HPDE6-E6E7 (cell line): ENCODE data around the gene RAD51B.

Source experiments
- DNase-seq: peaks from one replicate; pipeline ENCODE4 v3.0.0; 2011; ENCODE audit warnings: missing footprints; ENCODE audit errors: extremely low spot score

RAD51B gene

DNA sequence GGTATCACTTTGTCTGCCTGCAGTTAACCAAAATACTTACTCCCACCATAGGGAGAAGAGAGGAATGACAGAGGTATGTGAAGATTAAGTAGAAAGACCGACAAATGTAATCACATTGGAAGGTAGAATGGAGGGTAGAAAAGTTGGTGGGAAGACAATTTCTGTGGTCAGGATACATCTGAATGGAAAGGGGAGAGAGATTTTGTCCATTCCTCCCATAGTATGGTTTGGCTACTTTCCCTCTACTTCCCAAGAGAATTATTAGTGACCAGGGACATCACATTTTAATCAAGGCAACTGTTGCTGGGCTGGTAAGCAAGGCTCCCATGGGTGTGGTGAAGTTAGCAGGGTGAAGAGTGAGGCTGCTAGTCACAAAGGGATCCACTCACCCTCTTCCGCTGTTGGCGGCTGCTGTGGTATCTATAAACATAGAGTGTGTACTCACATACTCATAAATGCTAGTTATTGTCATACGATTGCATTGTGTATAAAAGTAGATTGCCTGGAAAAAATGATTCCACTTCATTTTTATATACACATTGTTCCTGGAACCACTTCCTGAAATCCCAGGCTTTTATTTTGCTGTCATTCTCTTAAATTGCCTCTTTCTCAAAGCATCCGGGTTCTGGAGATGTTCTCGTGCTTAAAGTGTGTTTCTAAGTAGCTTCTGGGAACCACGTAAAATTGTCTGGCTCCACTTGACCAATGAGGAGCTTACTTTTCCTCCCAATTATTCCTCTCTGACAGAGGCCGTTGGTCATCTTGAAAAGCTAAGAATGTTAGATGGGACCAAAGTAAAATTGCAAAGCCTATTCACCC, 560.1 kb downstream of the RAD51B start:
- DNase-seq, result no peak

DNA sequence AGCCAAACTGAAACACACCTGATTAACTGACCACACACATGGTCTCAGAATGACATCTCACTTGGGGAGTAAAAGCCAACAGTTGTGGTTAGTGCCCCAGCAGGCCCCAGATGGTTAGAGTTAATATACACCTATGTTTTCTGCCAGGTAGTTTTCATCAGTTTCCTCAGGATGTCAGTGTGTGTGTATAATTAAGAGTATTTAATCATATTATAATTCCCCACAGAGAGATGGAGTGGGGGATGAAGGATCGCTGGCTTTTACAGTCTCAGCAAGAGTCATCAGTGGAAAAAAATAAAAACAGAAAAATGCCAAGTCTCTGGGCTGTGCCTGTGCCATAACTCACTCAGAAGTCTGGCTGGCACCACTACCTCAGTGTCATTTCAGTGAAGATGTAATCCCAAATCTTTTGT, 560.8 kb downstream of the RAD51B start:
- DNase-seq, result no peak

DNA sequence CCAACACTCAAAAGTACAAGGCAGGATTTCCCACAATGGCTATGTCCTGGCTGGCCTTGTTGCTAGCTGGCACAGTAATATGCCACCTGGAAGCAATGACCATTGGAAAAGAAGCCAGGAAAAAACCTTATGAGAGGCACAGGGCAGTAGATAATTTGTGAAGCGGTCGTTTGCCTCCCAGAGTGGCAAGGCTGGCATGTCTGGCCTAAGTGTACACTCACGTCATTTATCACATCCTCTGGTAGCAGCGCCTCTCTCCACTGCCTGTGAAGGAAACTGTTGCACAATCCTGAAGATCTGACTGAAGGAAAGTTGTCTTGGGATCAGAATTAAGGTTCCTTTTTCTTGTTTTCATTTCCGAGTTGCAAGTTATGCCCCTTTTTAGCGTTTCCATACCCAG, 564.8 kb downstream of the RAD51B start:
- no peak for DNase-seq

DNA sequence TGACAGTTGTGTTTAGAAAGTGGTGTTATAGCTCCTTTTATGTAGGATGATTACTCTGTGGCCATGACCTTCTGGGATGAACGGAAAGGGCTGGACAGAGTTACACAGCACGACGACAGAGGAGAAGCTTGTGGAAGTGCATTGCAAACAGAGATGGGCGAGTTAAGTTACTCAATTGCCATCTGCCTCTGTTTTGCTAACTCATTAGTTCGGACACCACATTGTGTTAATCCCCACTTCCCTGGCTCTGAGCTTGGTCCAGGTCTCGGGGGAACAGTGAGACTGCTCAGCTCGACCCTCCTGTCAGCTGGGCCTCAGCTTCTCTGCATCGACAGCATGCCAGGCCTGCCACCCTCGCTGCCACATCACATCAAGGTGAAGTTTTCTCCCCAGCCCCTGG, 565.3 kb downstream of the RAD51B start:
- DNase-seq, result no peak

DNA sequence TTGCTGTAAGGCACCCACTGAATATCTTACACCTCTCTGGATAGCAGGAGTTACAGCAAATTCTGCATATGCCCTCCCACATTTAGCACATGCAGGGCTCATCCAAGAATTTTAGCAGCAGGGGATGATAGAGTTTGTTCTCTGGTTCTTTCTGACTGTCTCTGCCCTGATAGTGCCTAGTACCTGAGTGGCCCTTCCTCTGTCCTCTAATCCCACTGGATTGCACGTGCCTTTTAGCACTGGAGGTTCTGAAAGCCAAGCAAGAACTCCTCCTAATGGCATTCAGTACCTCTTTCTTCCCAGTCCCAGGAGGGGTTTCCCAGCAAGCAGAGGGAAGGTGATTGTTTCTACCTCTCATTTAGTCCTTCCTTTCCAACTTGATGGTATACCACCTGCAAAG, 566.9 kb downstream of the RAD51B start:
- DNase-seq, result no peak

DNA sequence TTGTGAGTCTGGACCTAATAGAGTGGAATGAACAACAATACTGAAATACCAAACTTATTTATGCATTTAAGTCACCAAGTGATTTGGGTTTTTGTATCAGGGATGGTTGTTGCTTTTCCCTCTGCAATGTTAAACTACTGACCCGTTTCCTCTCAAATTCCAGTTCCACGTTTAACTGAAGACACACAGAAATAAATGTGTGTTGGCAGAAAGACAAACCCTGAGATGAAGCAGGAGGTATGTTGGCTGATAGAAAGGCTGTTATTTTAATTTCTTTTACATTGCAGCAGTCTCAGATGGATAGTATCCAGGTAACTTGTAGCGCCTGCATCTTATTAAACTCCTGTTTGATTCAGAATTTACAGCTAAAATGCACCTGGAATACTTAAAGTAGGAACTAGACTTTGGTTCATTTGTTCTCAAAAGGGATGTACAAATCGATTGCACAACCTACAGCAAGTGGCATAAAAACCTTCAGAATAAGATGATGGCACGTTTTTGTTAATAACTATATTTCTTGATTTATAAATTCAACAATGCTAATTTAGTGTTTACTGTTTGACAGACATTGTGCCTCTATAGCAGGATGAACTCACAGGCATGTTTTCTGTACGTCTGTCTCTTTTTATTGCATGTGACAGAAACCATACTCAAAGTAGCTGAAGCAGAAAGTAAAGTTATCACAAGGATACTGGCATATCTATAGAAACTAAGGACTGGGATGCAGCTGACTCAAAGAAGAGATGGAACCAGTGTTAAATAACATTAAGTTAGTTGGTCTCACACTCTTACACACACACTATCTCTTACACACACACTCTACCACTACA, 567.6 kb downstream of the RAD51B start:
- DNase-seq, result no peak

DNA sequence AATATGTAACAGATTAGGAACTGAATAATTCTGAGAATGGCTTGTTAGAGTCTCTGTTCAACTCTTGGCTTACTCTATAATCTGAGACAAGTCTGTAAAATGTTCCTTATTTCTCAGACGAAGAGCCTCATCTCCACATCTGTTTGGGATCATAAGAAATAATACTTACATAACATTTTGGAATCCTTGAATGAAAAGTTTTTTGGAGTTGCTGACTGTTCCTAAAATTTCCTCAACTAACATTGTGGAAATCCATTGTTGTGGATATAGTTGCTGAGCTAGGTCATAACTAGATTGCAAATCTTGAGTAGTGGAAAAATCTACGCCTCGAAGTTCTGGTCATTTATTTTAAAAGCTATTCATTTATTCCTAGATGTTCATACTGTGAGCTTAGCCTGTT, 570.4 kb downstream of the RAD51B start:
- DNase-seq, result no peak

DNA sequence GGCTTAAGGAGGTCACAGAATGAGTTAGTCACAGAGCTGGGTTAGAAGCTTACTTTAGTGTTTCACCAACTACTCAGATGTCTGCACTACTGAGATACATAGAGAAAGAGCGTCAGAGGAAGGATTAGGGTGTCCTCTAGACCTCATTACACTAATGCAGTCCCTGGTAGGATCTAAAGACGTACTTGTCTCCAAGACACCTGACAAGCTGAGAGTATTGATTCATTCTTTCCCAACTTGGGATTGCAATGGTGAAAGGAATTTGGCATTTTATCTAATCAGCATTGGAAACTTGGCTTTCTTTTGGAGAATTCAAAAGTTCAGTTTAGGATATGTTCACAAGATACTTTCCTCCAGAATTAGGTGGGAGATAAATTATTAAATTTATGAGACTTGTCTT, 571.2 kb downstream of the RAD51B start:
- no peak for DNase-seq

DNA sequence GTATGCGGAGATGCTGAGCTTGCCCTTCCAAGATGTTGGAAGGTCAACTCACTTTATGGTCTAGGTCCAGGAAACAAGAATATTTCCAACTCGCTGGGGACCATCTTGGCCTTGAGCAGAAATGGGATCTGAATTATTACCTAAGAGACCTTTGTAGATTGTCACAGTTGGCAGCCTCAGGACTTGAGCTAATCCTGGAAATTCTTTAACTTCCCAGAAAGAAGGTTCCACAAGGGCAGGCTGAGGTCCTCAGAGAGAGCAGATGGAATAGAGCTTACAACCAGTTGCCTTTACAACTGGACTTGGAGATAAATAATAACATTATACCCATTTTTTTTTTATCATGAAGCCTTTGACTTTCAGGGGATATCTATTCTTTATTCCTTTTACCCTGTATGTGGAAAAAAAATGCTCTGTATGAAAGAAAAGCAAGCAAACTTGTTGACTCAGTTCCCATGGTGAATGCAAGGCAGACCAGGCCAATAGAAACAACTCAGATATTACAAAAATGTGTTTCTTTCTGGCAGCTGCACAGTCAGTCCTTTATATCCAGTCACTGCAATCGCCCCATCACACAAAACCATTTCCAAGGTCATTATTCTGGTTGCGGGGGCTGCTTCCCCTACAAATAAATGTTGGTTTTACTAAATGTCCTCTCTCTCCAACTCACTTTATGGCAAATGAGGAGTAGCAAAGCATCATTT, 571.9 kb downstream of the RAD51B start:
- no peak for DNase-seq

DNA sequence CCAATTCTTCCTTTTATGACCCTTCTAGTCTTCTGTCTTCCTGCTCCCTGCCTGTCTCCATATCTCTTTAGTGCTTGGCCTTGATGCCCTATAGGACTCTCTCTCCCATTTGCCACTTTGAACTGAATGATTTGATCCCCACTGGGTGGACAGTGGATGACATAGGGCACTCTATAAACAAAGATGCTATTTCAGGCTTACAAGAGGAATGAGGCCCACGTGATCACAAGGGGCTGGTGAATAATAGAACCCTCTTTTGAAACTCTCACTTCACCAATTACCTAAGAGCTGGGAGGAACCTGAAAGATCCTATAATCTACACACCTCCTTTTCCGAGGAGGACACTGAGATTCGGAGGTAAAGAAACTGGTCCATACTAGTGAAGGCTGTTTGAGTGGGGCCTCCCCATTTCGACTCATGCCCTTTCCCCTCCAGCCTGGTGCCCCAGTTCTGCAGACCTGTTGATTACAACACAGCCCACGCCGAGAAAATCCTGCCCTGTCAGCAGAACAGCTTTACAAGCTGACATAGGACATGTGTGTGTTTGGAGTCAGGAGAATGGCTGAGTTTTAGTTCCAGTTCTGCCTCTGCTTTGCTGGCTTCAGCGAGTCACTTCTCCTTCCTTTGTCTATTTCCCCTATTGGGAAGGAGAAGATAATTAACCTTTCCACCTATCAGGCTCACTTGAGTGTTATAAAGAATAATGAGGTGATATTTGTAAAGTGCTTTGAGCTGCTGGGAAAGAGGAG, 573.0 kb downstream of the RAD51B start:
- no peak for DNase-seq

DNA sequence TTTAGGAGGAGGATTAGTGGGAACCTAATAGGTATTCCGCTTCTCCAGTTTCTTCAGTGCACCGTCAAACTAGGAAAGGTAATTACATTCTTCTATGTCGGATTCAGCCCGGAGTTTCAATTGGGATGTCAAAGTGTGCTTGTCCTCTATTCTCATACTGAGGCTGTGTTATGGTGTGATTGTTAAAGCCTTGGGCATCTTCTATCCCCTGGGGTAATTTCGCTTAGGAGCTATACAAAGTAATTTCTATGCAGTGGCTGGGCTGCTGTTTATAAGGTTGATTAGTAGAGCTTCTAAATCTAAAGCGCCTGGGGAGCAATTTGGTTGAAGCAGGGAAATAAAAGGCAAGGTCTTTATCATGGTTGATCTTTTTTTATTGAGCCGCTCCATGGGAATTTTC, 573.7 kb downstream of the RAD51B start:
- no peak for DNase-seq

DNA sequence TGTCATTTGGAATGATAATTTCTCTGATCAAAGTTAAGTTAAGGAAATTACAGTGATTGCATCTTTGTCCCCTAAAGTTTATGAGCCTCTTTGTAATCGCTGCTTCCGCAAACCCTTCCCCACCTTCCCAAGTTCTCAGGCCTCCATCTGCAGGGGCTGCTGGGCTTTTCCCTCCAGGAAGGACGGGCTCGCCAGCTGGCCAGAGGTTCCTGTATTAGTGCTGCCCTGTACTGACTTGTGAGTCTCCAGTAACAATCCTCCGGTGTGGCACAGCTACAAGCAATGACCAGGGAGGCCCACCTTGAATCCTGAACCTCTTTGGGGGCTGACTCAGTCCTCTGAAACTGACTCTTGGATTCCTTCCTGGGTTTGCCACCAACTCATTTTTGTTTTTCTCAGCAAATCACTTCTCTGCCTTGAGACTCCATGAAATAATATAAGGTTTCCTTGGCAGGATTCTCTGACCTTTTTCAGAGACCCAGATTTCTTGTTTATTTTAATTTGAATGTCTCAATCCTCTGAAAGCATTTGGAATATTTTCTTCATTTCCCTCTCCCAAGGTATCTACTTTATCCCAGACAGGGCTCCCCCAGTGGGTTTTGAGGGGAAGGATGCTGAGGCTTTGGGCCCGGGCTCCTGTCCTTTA, 574.7 kb downstream of the RAD51B start:
- DNase-seq, result no peak

DNA sequence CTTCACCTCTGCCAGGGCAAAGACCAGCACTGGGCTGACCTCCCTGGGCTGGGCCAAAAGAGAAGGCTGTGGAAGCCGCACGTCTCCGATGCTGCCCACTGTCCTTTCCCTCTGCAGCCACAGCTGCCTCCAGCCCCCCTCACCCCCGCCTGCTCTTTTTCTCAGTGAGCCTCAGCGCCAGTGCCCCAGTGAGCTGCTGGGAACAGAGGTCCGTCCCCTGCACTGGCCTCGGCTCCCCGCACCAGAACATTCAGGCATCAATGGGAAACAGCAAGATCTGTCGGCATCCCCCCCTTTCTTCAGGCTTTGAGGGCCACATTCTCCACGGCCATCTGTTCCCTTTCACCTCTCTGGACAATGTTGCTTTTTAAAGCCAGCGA, 575.2 kb downstream of the RAD51B start:
- DNase-seq, result no peak

DNA sequence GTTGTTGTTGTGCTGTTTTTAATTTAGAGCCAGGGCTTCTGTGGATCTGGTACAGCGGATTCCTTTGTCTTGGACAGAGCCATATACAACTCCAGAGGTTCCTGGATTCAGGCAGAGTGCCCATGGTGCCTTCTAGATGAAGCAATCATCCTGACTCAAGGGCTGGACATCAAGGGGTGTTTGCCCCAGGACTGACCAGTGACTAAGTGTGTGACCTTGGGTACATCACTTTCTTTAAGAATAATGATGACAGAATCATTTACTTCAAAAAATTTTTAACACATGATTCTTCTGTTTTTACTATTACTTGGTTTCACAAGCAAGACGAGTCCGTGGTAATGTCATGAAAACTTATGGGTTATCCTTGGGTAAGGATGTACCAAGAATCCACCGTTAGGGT, 576.0 kb downstream of the RAD51B start:
- DNase-seq, result no peak

DNA sequence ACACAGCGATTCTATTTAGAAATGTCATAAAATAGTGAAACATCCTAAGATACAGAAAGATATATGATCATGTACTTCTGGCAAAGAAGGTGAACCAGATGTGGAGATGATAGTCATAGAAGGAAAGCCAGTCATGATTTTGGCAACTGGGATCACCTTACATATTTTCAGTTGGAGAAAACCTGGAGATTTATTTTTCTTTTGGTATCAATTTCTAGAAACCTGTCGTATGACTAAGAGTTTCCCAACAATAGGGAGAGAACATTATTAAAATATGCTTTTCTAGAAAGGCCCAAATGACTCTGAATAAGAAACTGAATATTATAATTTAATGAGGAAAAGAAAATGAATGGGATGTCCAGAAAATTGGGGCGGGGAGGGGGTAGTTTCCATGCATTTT, 576.9 kb downstream of the RAD51B start:
- no peak for DNase-seq

DNA sequence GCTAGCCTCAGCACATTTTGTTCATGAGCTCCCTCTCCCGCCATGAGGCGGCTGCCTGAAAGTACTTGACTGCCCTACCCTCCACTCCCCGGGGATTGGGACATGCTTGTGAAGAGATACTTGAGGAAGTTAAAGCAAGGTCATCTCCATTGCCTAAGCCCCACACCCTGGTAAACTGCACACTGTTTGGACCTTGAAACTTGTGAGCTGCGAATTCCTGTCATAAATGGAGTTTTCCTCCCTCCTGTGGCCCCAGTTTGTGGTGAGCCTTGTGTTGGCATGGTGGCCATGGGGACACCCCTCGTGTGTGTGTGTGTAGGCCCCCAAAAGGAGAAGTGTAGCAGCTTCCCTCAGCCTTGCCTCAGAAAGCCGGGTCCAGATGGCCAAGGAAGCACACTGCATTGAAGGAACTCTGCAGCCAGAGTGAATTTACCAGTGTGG, 577.8 kb downstream of the RAD51B start:
- no peak for DNase-seq

DNA sequence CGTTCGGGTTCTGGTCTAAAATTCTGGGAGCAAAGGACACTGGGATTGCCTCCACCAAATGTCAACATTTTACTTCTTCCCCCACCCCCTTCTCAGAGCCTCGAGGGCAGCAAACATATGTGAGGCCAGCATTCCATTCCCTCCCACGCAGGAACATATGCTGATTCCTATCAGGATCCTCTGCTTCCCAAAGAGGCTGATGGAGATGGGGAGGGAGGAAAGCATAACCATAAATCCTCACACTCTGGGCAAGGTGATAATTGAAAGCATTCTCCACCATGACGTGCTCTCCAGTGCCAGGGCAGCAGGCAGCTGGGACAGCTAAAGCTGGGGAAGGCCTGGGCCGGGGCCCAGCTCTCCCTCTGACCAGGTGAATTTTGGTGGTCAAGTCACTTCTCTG, 578.2 kb downstream of the RAD51B start:
- DNase-seq, result no peak

DNA sequence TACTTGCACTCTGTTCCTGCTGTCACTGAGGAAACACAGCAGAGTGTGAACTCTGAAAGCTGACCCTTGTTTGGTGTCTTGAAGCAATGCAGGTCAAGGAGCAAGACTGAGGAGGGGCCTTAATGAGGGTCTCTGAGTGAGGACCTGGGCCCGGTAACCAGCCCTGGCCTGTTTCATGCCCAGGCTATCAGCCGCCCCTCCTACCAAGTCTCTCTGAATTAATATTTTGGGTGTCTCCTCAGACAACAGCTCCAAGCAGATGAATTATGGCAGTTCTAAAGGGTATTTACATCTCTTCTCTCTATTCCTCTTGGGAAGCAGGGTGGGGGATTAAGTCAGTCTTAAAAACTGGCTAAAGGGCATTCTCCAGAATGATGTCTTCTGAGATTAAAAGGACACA, 578.8 kb downstream of the RAD51B start:
- DNase-seq, result no peak

DNA sequence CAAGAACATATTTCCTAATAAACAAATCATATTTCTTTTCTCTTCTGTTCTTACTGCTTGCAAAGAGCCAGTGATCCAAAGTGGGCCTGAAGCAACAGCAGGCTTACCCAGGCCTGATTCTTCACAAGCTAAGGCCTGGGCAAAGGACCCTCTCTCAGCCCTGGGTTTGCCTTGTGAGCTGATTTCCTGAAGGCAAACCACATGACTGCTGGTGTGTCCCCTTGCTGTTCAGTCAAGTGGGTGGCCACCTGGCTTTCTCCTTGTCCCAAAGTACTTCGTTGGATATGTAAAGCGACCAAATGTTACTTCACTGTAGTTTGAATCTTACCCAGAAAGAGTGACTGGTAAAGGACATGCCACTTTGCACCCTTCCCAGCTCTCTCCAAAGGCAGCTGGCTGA, 580.4 kb downstream of the RAD51B start:
- DNase-seq, result no peak

DNA sequence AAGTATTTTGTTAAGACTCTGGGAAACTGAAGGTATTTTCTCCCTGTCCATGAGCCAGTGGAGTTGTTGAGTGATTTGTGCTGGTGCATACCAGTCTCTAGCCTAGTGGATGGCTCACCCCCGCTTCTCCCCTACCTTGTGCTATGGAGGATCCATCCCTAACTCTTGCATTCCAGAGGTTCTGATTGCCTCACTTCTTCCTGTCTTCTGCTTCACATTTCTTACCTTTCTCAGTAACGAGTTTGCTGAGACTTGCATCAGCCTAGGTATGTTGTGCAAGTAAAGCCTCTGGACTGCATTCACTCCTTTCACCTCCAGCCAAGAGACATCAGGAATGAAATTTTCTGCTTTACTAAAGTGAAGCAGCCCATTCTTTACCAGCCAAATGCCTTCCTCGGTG, 581.7 kb downstream of the RAD51B start:
- no peak for DNase-seq

DNA sequence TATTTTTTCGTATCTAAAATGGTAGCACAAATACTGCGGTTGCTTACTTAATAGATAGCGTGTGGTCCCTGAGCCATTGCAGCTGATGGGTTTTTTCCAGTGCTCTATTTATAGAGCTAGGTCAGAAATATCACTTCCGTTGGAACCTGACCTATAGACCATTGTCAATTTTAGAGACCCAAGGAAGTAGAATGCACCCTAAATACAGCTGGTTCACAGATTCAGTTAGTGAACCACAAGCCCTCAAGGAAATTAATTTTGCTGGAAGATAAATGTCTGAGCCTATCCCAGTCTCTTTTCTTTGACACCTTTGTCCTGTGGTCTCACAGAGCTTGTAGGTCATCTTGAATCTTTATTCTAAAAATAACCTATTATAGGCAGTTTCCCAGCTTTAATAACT, 582.3 kb downstream of the RAD51B start:
- no peak for DNase-seq
